Limb (tissue), 2 donors: ENCODE results near the gene PRPH2.
A peak's percentile ranks its signal among the peaks of the same experiment; 100 is the strongest.
"Not testable (repeated sequence)": the region's sequence is repeated elsewhere in the genome, so short reads cannot be mapped to it uniquely, and the experiment has no call there.

ENCODE experiments used
- DNase-seq, 2 donors: peaks; one replicate each; pipeline ENCODE4 v3.0.0-alpha.2; 2016; ENCODE audit errors: extremely low spot score in 2 of 2

PRPH2 gene

DNA sequence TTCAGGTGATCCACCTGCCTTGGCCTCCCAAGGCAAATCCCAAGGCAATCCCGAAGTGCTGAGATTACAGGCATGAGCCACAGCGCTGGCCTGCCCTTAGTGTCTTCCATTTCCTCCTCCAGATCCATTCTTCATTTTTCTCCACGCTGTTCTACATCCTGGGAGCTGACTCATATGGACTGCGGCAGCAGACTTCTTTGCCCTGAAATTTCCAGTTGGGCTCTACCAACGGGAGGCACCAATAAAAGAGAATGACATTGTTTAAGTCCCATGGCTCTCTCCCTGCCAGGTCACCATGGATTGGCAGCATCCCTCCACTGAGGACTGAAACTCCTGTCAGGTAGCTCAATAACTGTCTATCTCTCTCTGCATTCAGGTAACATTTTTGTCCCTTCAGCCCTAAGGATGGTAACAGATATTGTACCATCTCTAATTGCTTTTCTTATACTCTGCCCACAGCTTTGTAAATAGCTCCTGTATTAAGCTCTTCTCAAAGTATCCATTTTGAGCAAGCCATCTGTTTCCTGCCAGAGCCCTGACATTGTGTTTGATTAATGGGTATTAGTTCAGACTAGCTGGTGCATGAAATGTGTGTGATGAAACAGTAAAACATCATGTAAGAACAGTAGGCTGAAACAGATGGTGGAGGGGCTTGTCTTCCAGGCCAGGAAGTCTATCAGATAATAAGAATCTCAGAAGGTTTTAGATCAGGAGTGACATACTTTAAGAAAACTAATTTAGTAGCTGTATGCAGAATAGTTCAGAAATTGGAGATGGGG is 19.9 kb upstream of the PRPH2 start:
- DNase-seq: no peak

DNA sequence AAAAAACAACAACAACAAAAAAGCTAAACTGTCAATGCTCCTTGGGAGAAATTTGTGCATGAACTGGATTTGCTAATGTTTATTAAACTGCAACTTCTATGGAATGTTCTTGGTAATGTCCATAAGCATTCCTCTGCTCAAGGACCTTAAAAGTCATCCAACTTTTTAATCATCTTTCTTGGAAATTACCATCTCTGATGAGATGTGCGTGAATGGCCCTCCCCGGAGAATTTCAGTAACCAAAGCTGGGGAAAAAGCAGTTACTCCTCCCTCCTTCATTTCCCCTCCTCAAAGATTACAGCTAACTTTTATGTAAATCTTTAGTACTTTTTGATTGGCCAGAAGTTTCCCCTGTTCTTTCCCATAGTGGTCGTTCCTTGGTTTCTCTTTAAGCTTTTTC is 18.3 kb upstream of the PRPH2 start:
- no peak for DNase-seq

DNA sequence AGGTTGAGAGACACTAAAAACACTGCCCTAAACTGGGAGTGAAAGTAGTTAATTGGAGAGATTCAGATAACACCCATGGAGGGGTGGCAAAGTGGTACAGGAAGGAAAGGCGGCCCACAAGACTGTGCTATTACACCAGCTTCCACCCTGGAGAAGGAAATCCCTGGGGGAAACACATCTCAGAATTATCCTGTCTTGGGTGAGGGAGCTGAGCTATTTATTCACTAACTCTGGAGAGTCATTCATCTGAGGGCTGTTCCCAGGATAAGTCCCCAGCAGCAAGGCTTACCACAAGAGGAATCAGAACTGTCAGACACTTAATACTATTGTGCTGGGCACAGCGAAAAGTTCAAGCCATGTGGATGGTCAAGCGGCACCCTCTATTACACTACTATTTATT is 13.6 kb upstream of the PRPH2 start:
- DNase-seq: no peak

DNA sequence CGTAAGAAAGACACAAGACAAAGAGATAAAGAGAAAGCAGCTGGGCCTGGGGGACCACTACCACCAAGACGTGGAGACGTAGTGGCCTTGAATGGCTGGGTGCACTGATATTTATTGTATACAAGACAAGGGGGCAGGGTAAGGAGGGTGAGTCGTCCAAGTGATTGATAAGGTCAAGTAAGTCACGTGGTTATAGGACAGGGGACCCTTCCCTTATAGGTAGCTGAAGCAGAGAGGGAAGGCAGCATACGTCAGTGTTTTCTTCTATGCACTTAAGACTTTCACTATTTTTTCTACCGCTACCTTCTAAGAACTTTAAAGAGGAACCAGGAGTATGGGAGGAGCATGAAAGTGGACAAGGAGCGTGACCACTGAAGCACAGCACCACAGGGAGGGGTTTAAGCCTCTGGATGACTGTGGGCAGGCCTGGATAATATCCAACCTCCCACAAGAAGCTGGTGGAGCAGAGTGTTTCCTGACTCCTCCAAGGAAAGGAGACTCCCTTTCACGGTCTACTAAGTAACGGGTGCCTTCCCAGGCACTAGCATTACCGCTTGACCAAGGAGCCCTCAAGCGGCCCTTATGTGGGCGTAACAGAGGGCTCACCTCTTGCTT is 11.6 kb upstream of the PRPH2 start:
- DNase-seq: not testable (repeated sequence)

DNA sequence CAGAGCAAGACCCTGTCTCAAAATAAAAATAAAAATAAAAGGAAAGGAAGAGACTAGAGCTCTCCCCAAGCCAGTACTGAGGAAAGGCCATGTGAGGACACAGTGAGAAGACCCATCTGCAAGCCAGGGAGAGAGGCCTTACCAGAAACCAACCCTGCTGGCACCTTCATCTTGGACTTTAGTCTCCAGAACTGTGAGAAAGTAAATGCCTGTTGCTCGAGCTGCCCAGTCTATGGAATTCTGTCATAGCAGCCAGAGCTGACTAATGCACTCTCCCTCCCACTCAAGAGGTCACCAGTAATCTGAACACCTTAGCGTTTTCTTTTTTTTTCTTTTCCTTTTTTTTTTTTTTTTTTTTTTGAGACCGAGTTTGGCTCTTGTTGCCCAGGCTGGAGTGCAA is 7.3 kb upstream of the PRPH2 start:
- DNase-seq: no peak

DNA sequence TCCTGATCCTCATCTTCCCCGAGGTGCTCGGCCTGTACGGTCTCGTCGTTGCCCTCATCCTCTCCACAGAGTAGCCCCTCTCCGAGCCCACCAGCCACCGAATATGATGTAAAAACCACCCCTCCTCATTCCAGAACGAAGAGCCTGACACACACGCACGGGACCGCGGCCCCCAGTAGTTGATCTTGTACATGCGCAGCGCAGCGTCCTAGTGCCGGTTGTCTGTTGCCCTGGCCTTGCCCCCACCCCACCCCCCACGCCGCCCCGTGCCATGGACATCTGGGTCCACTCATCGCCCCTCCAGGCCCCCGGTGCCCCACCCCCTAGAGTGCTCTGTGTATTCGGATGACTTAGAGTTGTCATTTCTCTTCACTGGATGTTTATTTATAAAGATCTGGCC is 5.2 kb upstream of the PRPH2 start:
- DNase-seq: no peak

DNA sequence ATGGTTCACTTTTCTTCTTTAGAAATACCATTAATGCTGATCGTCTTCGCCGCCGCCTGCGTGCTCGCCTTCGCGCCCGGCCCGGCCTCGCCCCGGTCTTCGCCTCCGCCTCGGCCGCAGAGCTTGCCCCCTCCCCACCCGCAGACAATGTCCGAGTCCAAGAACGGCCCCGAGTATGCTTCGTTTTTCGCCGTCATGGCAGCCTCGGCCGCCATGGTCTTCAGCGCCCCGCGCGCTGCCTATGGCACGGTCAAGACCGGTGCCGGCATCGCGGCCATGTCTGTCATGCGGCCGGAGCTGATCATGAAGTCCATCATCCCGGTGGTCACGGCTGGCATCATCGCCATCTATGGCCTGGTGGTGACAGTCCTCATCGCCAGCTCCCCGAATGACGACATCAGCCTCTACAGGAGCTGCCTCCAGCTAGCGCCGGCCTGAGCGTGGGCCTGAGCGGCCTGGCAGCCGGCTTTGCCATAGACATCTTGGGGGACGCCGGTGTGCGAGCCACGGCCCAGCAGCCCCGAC is 4.8 kb upstream of the PRPH2 start:
- peak; percentile 32 to 72 for DNase-seq

DNA sequence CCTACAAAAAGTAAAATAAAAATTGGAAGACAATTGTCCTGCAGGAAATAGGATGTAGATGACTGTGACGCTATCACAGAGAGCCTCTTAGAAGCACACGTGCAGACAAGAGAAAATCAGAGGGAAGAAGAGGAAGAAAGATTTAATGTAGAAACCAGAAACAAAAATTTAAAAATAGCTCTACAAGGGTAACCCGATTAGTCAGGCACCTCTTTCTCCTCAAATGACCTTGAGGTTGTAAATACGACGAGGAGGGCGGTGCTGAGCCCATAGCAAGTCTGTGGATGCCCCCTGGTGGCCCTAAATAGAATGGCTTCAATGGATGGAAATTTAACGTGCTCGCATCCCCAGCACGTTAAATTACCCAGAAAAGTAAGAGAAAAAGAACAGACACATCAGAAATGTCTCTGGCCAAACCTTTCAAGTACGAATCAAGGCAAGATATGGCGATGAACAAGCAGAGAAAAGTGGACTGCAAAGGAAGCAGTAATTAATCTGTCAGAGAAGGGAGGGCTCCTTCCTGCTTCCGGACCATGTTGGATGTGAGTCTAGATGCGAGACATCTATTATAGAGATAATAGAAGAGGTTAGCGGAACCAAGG is 4.2 kb upstream of the PRPH2 start:
- peak; percentile 68 to 90 for DNase-seq

DNA sequence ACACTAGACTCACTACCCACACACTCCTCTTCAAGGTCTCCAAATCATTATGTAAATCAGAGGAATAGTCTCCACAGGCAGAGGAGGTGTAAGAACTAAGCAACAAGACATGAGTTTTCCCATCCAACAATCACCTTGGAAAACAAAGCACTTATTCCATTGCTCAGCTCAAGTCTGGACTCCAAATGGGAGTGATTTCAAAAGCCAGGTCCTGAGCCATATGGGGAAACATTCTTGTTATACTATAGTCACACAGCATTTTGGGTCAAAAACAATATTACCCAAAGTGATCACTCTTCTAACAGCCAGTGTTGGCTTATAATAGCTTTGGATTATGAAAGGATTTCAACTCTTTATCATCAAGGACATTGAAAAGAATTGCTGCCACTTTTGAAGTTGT is 3.6 kb upstream of the PRPH2 start:
- DNase-seq: no peak

DNA sequence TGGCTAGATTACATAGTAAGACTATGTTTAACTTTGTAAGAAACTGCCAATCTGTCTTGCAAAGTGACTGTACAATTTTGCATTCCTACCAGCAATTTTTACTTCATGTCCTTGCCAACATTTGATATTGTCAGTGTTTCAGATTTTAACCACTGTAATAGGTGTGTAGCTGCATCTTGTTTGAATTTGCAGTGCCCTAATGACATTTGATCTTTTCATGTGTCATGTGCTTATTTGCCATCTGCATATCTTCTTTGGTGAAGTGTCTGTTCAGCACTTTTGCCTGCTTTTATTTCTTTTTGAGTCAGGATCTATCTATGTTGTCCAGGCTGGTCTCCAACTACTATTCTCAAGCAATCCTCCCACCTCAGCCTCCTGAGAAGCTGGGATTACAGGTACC is 2.4 kb upstream of the PRPH2 start:
- no peak for DNase-seq

DNA sequence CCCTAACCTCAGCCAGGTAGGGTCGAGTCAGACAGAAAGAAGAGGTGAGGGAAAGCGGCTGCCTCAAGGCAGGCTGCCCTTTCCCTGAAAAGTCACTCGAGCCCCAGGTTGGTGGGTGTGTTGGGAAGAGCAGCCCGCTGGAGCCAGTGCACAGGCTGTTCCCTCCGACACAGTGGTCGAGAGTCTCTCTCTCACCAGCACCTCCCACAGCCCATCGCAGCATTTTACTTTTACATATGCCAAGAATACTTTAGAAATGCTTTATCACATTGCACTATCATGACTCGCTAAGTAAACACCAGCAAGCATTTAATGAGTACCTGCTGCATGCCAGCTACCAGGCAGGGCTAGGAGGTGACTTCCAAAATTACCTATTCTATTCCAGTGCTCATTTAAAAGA is 1.7 kb downstream of the PRPH2 start:
- no peak for DNase-seq

DNA sequence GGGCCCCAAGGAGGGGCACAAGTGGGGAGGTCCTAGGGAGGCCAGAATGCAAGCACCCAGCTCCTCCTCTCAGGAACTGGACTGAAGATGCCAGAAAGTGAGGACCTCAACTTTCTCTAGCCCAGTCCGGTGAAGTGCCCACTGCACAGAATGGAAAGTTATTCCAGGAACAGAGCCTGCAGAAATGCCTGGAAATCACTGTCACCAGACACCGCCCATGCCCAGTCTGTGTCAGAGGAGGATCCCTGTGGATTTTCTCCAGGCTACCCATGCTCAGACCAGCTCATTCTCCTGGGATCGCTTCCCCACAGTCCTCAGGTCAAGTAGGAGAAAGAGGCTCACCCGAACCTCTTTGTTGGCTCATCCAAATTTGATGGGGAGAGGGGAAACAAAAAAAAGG is 6.5 kb downstream of the PRPH2 start:
- DNase-seq: no peak

DNA sequence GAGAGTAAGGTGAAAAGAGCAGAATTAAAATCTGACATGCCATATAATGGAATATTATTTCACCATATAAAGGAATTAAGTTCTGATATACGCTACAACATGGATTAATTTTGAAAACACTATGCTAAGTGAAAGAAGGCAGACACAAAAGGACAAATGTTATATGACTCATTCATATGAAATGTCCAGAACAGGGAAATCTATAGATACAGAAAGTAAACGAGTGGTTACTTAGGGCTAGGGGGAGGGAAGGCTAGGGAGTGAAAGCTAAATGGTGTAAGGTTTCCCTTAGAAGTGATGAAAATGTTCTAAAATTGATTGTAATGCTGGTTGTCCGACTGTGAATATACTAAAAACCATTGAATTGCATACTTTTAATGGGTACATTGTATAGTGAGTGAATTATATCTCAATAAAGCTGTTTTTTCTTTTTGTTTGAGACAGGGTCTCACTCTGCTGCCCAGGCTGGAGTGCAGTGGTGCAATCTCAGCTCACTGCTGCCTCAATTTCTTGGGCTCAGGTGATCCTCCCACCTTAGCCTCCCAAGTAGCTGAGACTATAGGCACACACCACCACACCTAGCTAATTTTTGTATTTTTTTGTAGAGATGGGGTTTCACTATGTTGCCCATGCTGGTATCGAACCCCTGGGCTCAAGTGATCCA is 8.2 kb downstream of the PRPH2 start:
- DNase-seq: no peak

DNA sequence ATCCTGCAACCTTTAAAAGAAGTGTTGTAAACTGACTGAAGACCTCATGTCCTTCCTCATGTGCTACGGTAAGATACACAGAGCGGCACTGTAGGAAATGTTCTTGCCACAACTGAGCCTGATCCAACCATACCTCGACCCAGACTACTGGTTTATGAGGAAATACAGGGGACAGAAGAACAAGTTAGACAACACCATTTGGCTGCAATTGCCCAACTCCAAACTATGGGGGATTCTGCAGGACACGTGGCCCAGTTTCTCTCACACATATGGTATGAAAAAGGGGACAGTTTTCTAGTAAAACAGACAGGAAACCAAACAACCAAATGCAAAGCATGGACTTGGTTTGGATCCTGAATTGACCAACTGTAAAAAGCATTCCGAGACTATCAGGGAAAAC is 10.5 kb downstream of the PRPH2 start:
- DNase-seq: no peak

DNA sequence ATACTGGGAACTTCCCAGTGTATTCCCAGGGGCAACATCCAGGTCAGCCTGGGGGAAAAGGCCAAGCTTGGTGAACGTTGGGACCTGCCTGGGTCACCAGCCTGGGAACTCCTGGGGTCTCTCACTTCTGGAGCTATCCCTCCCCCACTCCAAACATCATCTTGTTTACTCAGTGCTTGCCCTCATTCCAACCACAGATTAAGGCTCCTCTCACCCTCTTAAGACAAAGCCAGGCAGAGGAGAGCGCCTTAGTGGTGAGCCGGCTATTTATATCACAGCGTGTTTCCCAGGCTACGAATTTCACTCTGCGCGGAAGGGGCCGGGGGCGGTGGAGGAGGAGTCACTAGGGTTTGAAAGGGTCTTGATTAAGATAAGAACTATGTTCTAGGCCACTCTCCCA is 12.1 kb downstream of the PRPH2 start:
- DNase-seq: no peak

DNA sequence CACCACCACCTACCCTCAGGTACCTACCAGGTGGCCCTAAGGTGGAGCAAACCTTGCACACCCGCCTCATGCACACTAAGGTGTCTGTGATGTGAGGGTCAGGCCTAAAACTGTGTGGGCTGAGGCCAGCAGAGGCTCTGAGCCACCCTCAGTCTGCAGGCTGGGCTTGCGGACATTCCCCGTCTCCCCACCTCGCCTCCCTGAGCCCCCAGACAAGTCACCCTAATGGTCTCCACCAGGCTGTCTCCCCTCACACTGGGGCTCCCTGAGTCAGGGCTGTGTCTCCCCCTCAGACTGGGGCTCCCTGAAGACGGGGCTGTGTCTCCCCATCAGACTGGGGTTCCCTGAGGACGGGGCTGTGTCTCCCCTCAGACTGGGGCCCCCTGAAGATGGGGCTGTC is 12.5 kb downstream of the PRPH2 start:
- DNase-seq: no peak

DNA sequence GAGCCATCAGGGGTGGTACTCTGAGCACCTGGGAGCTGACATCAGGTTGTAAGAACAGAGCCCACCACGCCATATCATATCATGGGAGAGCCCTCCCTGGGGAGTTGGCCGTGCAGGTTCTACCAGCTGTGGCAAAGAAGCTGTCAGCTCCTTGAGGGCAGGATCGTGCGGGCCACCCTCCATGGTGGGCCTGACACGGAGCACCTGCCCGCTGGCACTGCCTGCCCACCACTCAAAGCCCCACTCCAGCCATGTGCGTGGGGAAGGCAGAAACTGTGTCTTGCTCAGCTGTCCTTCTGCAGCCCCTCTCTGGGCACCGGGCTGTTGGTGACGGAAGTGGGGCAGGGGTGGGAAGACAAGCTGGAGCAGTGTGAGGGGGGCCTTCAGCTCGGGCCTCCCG is 14.3 kb downstream of the PRPH2 start:
- DNase-seq: no peak

DNA sequence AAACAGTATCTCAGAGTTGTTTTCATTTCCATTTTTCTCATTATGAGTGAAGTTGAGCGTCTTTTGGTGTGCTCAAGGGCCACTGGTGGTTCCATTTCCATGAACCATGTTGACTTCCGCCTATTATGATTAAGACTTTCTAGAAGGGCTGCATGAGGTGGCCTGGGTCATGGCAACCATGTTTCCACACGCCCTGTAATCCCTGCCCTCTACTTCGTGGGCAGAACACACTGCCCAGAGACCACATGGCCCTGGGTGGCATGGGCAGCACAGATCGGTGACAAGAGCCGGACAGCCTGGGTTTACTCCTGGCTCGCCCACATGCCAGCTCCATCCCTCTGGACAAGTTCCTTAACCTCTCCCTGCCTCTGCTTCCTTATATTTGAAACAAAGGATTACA is 14.8 kb downstream of the PRPH2 start:
- DNase-seq: no peak

DNA sequence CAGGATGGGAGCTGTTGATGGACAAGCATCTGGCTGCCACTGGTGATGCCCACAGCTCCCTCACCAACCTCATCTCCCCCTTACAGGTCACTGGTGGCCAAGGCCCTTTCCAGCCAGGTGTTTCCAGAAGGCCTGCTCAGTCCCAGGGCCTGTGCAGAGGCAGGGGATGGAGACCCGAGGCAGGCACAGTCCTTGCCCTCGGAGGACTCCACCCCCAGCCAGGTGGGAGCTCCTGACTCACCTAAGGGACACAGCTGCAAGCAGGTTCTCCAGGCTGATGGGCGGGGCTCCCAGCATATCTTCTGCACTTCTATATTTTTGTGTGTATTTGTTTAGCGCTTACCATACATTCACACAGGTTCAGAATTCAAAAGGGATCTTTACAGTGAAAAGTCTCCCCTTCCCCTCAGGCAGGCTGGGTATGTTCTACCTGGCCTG is 17.4 kb downstream of the PRPH2 start:
- DNase-seq: no peak

DNA sequence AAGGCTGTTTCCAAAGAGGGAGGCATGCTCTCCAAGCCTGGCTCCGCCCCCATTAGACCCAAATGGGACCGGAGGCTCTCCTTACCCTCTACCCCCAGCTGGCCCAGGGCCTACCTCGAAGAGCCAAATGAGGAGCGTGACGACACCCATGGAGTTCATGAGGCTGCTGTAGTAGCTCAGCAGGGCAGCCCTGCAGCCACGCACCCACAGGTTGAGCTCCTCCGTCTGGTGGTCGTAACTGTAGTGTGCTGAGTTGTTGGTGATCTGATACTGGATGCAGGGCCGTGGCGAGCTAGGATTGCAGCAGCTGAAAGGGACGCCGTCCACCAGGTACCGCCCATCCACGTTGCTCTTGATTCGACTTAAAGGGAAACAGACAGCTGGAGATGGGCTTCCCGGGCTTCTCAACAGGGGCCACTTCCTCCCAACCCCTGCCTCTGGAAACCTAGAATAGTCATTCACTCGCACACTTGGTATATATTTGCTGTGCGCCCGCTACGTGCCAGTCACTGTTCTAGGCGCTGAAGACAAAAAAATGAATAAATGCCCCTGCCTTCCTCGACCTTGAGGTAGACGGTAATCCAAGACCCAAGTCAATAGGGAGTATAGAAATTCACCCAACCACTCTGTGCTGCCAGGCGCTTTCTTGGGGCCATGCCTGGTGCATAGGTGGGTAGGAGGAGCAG is 18.0 kb downstream of the PRPH2 start:
- peak; percentile 67 to 71 for DNase-seq

DNA sequence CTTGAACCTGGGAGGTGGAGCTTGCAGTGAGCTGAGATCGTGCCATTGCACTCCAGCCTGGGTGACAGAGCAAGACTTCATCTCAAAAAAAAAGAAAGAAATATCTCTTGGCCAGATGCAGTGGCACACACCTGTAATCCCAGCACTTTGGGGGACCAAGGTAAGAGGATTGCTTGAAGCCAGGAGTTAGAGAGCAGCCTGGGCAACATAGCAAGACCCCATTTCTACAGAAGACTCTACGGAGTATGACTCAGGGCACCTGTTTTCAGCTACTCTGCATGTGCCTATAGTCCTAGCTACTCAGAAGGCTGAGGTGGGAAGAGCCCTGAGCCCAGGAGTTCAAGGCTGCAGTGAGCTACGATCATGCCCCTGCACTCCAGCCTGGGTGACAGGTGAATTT is 19.6 kb downstream of the PRPH2 start:
- not testable (repeated sequence) for DNase-seq

DNA sequence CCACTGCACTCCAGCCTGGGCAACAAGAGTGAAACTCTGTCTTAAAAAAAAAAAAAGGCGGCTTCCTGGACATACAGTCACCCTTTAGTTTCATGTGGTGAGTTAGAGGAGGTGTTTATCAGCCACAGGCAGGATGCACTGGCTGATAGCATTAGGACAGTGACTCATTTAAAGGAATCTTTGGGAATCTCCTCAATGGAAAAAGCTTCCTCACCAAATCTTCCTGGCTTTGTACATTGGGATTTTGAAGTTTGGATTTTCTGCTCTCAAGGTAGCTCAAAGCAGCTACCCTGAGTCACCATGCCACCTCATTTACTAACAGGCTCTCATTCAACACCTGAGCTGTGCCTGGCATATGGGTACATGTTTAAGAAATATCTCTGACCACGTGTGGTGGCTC is 20.2 kb downstream of the PRPH2 start:
- no peak for DNase-seq
